Measurements from ENCODE around the gene ADAD2. TPM values are rescaled to one million over a fixed set of nuclear protein-coding genes. Genes with fewer than 3 reads are reported as not detected.

ADAD2 gene
- total and polyA plus RNA-seq, 9 of the 15 experiments (the other 6 are each of a cell fraction or from before 2014, with no cell fraction given): 0.07 TPM; not detected in 8

GRCh38 chr16:84186685-84187437, 4.1 kb upstream of the ADAD2 start, which contains the start of gene TAF1C (continued):
- TF ChIP-seq, protein P1, sequence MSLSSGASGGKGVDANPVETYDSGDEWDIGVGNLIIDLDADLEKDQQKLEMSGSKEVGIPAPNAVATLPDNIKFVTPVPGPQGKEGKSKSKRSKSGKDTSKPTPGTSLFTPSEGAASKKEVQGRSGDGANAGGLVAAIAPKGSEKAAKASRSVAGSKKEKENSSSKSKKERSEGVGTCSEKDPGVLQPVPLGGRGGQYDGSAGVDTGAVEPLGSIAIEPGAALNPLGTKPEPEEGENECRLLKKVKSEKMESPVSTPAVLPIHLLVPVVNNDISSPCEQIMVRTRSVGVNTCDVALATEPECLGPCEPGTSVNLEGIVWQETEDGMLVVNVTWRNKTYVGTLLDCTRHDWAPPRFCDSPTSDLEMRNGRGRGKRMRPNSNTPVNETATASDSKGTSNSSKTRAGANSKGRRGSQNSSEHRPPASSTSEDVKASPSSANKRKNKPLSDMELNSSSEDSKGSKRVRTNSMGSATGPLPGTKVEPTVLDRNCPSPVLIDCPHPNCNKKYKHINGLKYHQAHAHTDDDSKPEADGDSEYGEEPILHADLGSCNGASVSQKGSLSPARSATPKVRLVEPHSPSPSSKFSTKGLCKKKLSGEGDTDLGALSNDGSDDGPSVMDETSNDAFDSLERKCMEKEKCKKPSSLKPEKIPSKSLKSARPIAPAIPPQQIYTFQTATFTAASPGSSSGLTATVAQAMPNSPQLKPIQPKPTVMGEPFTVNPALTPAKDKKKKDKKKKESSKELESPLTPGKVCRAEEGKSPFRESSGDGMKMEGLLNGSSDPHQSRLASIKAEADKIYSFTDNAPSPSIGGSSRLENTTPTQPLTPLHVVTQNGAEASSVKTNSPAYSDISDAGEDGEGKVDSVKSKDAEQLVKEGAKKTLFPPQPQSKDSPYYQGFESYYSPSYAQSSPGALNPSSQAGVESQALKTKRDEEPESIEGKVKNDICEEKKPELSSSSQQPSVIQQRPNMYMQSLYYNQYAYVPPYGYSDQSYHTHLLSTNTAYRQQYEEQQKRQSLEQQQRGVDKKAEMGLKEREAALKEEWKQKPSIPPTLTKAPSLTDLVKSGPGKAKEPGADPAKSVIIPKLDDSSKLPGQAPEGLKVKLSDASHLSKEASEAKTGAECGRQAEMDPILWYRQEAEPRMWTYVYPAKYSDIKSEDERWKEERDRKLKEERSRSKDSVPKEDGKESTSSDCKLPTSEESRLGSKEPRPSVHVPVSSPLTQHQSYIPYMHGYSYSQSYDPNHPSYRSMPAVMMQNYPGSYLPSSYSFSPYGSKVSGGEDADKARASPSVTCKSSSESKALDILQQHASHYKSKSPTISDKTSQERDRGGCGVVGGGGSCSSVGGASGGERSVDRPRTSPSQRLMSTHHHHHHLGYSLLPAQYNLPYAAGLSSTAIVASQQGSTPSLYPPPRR (CRISPR knock-in tag; IDR thresholded peaks at IDR 0.05; ENCODE audit: borderline replicate concordance): no peak
- TF ChIP-seq ELK1 (CRISPR knock-in tag; IDR thresholded peaks at IDR 0.05) (no peak), LEF1 (IDR thresholded peaks at IDR 0.05) (no peak), ZC3H11A (IDR thresholded peaks at IDR 0.05; ENCODE audit: low read depth, low read length) (no peak), IFI16 (CRISPR knock-in tag; IDR thresholded peaks at IDR 0.05) (no peak), CBX1 (IDR thresholded peaks at IDR 0.05; ENCODE audit: low read depth) (peak; percentile 88), RB1 (IDR thresholded peaks at IDR 0.05; ENCODE audit: low read depth) (peak; percentile 93), ZNF707 (CRISPR knock-in tag; conservative IDR thresholded peaks at IDR 0.05) (no peak), TAF1 (IDR thresholded peaks at IDR 0.05; ENCODE audit: control insufficient read depth, extremely low read depth, insufficient read depth, low read length, severe bottlenecking) (peak; percentile 65), ZBTB26 (CRISPR knock-in tag; IDR thresholded peaks at IDR 0.05) (no peak), FOXJ2 (tag; IDR thresholded peaks at IDR 0.05) (no peak)
- TF ChIP-seq, protein P2, sequence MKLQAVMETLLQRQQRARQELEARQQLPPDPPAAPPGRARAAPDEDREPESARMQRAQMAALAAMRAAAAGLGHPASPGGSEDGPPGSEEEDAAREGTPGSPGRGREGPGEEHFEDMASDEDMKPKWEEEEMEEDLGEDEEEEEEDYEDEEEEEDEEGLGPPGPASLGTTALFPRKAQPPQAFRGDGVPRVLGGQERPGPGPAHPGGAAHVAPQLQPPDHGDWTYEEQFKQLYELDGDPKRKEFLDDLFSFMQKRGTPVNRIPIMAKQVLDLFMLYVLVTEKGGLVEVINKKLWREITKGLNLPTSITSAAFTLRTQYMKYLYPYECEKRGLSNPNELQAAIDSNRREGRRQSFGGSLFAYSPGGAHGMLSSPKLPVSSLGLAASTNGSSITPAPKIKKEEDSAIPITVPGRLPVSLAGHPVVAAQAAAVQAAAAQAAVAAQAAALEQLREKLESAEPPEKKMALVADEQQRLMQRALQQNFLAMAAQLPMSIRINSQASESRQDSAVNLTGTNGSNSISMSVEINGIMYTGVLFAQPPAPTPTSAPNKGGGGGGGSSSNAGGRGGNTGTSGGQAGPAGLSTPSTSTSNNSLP (IDR thresholded peaks at IDR 0.05; ENCODE audit: borderline replicate concordance, low read depth, low read length): no peak
- TF ChIP-seq, protein P3, sequence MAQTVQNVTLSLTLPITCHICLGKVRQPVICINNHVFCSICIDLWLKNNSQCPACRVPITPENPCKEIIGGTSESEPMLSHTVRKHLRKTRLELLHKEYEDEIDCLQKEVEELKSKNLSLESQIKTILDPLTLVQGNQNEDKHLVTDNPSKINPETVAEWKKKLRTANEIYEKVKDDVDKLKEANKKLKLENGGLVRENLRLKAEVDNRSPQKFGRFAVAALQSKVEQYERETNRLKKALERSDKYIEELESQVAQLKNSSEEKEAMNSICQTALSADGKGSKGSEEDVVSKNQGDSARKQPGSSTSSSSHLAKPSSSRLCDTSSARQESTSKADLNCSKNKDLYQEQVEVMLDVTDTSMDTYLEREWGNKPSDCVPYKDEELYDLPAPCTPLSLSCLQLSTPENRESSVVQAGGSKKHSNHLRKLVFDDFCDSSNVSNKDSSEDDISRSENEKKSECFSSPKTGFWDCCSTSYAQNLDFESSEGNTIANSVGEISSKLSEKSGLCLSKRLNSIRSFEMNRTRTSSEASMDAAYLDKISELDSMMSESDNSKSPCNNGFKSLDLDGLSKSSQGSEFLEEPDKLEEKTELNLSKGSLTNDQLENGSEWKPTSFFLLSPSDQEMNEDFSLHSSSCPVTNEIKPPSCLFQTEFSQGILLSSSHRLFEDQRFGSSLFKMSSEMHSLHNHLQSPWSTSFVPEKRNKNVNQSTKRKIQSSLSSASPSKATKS (CRISPR knock-in tag; IDR thresholded peaks at IDR 0.05): no peak
- TF ChIP-seq, protein P4, sequence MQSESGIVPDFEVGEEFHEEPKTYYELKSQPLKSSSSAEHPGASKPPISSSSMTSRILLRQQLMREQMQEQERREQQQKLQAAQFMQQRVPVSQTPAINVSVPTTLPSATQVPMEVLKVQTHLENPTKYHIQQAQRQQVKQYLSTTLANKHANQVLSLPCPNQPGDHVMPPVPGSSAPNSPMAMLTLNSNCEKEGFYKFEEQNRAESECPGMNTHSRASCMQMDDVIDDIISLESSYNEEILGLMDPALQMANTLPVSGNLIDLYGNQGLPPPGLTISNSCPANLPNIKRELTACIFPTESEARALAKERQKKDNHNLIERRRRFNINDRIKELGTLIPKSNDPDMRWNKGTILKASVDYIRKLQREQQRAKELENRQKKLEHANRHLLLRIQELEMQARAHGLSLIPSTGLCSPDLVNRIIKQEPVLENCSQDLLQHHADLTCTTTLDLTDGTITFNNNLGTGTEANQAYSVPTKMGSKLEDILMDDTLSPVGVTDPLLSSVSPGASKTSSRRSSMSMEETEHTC (IDR thresholded peaks at IDR 0.05): no peak

Measured in K562 (cell line).